Stomach (tissue), 4 donors: Measurements from ENCODE around the gene AK1.

ENCODE experiments used
- EP300 ChIP-seq: sonication (generic); formaldehyde crosslinking; IDR thresholded peaks from one replicate; pipeline ENCODE4 v1.6.1; 2017; ENCODE audit warnings: antibody characterized with exemption
- TF ChIP-seq, protein P1 (sequence below), 7 experiments: fragments of 450-650 bp in 4 of 7; fragments of 200-600 bp in 3 of 7; sonication (generic) in 3 of 7; IDR thresholded peaks; one replicate each; pipeline ENCODE4 v1.5.1; 2016 to 2019; ENCODE audit warnings: antibody characterized with exemption in 7 of 7, control low read depth in 2 of 7, mild to moderate bottlenecking in 1 of 7

DNA sequence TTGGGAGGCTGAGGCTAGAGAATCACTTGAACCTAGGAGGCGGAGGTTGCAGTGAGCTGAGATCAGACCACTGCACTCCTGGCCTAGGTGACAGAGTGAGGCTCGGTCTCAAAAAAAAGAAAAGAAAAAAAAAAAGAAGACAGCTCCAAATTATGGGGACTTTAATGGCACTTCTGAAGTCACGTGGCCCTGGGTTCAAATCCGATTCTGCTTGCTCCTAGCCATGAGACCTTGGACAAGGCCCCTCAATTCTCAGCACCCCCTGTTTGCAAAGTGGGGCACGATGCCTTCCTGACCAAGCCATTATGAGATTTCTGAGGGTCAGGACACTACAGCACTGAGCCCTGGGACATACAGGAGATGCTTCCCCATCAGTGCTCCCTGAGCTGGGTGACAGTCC is 22.0 kb downstream of the AK1 start:
- TF ChIP-seq, protein P1, sequence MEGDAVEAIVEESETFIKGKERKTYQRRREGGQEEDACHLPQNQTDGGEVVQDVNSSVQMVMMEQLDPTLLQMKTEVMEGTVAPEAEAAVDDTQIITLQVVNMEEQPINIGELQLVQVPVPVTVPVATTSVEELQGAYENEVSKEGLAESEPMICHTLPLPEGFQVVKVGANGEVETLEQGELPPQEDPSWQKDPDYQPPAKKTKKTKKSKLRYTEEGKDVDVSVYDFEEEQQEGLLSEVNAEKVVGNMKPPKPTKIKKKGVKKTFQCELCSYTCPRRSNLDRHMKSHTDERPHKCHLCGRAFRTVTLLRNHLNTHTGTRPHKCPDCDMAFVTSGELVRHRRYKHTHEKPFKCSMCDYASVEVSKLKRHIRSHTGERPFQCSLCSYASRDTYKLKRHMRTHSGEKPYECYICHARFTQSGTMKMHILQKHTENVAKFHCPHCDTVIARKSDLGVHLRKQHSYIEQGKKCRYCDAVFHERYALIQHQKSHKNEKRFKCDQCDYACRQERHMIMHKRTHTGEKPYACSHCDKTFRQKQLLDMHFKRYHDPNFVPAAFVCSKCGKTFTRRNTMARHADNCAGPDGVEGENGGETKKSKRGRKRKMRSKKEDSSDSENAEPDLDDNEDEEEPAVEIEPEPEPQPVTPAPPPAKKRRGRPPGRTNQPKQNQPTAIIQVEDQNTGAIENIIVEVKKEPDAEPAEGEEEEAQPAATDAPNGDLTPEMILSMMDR (IDR thresholded peaks at IDR 0.05), result no peak
- no peak for TF ChIP-seq EP300
